GM12872 (cell line): ENCODE data around the gene CTIF.

Experiments used
- CTCF ChIP-seq: IDR thresholded peaks from 3 replicates; pipeline ENCODE4 v1.5.1; 2011; ENCODE audit warnings: low read depth, mild to moderate bottlenecking, low read length, moderate library complexity; ENCODE audit not compliant: insufficient read depth

CTIF gene

GRCh38 chr18:48797841-48798255, 259.0 kb downstream of the CTIF start:
- no peak for TF ChIP-seq CTCF

- TF ChIP-seq CTCF, result no peak
These were observed 259.8 kb downstream of the CTIF start for GRCh38 chr18:48798334-48799245.

- TF ChIP-seq CTCF, result no peak
These were observed 261.0 kb downstream of the CTIF start for GRCh38 chr18:48799724-48800315.

GRCh38 chr18:48800466-48800865, 261.6 kb downstream of the CTIF start:
- no peak for TF ChIP-seq CTCF

GRCh38 chr18:48800876-48801727, 262.3 kb downstream of the CTIF start:
- TF ChIP-seq CTCF, result no peak

- TF ChIP-seq CTCF, result no peak
These were observed 263.1 kb downstream of the CTIF start for GRCh38 chr18:48801728-48802542.
